ENCODE measurements around the gene KCNMA1.

The KCNMA1 gene

GRCh38 chr10:77548157-77548556 lies 89.5 kb downstream of the KCNMA1 start:
- H3K4me3 ChIP-seq (ENCODE audit: low read length), result no peak overlapping the region
- TF ChIP-seq ZNF274 (IDR thresholded peaks at IDR 0.05; ENCODE audit: low read depth, low read length), result no peak

DNA sequence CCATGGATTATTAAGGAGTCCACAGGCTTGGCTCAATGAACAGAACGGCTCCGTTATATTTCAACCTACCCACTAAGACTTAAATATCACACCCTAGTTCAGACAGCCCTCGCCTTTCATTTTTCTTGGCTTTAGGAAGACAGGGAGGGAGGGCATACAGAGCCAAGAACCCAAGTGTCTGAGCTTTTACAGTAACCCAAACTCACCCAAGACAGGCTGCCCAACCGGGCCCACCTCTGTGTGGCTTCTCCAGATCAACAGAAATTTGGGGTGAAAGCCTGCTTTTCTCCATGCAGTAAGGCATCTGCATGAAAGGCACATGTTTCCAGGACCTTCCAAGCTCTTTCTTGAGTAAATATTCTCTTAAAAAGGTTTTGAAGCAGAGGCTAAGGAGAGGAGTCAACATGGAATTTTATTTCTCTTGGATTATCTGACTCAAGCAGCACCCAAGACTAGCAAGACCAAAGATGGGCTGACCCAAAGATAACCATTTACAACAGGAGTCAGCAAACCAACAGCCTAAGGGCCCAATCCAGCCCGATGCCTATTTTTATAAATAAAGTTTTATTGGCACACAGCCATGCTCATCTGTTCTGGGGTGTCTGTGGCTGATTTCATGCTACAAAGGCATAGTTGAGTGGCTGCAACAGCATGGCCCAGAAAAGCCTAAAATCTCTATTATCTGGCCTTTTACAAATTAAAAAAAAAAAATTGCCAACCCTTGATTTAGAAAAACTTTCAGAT lies 90.1 kb downstream of the KCNMA1 start:
- TF ChIP-seq ZNF274 (IDR thresholded peaks at IDR 0.05; ENCODE audit: low read depth, low read length), result no peak
- H3K4me3 ChIP-seq (ENCODE audit: low read length), result no peak overlapping the region

DNA sequence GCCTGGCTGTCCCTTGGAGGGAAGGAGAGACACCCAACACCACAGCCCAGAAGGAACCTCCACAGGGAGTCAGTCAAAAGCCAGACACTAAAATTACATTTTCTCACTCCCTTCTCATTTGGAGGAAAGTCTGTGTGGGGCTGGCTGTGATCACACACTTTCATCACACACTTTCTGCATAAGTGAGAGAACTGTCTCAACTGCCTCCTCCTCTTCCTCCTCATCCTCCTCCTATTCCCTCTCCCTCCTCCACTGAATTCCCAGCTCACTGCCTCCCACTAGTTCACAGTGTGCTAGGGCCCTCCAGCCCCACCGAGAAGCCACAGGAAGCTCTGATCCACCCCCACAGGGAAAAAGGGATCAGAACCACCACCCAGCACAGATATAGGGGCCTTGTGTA lies 91.6 kb downstream of the KCNMA1 start:
- H3K4me3 ChIP-seq (ENCODE audit: low read length), result no peak overlapping the region
- no peak for TF ChIP-seq ZNF274 (IDR thresholded peaks at IDR 0.05; ENCODE audit: low read depth, low read length)

DNA sequence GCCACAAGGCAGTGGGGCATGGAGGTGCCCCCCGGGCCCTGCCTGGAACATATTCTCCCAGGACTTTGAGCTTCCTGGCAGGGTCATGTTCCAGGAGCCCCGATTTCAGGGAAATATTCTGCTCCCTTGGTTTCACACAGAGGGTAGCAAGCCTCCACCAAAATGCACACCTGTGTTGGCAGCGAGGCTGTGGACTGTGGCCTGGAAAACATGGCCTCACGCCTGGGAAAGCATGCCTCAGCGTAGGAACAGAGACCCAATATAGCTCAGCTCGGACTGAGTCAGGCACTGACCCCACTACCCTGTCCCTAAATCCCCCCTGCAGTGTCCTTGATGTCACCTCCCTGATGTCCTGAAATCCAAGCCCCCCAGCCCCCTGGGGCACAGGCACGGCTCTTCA lies 92.0 kb downstream of the KCNMA1 start:
- H3K4me3 ChIP-seq (ENCODE audit: low read length), result no peak overlapping the region
- no peak for TF ChIP-seq ZNF274 (IDR thresholded peaks at IDR 0.05; ENCODE audit: low read depth, low read length)

- H3K4me3 ChIP-seq (ENCODE audit: low read length), result no peak overlapping the region
- TF ChIP-seq ZNF274 (IDR thresholded peaks at IDR 0.05; ENCODE audit: low read depth, low read length), result no peak
Measured at GRCh38 chr10:77544617-77545016, 93.0 kb downstream of the KCNMA1 start.

- H3K4me3 ChIP-seq (ENCODE audit: low read length), result no peak overlapping the region
- TF ChIP-seq ZNF274 (IDR thresholded peaks at IDR 0.05; ENCODE audit: low read depth, low read length), result no peak
Measured at GRCh38 chr10:77542710-77543259, 94.8 kb downstream of the KCNMA1 start.

GRCh38 chr10:77541944-77542343 lies 95.7 kb downstream of the KCNMA1 start:
- TF ChIP-seq ZNF274 (IDR thresholded peaks at IDR 0.05; ENCODE audit: low read depth, low read length), result no peak
- no peak overlapping the region for H3K4me3 ChIP-seq (ENCODE audit: low read length)

GRCh38 chr10:77541247-77541646 lies 96.4 kb downstream of the KCNMA1 start:
- no peak overlapping the region for H3K4me3 ChIP-seq (ENCODE audit: low read length)
- no peak for TF ChIP-seq ZNF274 (IDR thresholded peaks at IDR 0.05; ENCODE audit: low read depth, low read length)

- H3K4me3 ChIP-seq (ENCODE audit: low read length), result no peak overlapping the region
- no peak for TF ChIP-seq ZNF274 (IDR thresholded peaks at IDR 0.05; ENCODE audit: low read depth, low read length)
Measured at GRCh38 chr10:77539147-77539935, 98.3 kb downstream of the KCNMA1 start.

DNA sequence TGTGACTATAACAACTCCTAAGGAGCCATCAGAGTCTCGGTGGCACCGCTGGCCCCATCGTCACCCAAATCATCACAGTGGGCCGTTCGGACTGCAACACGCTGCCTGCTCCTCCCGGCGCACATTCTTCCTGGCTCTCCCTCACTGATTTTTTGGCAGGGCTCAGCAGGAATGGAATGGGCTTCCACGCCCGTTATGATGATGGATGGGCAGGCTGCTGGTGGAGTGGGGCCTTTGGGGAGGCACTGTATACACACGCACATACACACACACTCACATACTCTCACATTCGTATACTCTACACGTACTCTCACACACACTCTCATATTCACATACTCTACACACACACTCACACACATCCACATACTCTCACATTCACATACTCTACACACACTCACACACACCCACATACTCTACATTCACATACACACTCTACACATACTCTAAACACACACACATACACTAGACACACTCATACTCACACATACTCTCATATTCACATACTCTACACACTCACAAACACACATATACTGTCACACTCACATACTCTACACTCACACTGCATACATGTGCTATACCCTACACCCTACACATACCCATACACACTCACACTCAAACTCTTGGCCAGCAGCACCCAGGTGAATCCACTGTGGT lies 99.8 kb downstream of the KCNMA1 start:
- no peak overlapping the region for H3K4me3 ChIP-seq (ENCODE audit: low read length)
- no peak for TF ChIP-seq ZNF274 (IDR thresholded peaks at IDR 0.05; ENCODE audit: low read depth, low read length)

GRCh38 chr10:77537071-77537470 lies 100.5 kb downstream of the KCNMA1 start:
- H3K4me3 ChIP-seq (ENCODE audit: low read length), result no peak overlapping the region
- TF ChIP-seq ZNF274 (IDR thresholded peaks at IDR 0.05; ENCODE audit: low read depth, low read length), result no peak

DNA sequence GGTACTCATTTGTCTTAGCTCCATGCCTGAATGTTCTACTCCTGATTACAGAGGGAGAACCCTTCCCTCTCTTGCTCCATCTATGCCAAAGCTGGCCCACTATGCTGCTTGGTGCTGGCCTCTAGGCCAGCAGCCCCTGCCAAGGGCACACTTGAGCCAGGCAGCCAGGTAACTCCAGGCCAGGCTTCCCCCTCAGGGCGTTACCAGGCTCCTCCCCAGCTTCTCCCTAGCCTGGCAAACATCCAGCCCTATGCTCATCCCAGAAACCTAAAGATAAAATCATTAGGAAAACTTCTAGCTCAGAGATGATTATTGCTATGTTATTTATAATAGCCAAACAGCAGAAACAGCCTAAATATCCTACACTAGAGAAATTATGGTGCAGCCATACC lies 103.7 kb downstream of the KCNMA1 start:
- TF ChIP-seq ZNF274 (IDR thresholded peaks at IDR 0.05; ENCODE audit: low read depth, low read length), result no peak
- H3K4me3 ChIP-seq (ENCODE audit: low read length), result no peak overlapping the region

GRCh38 chr10:77533146-77533886 lies 104.3 kb downstream of the KCNMA1 start:
- TF ChIP-seq ZNF274 (IDR thresholded peaks at IDR 0.05; ENCODE audit: low read depth, low read length), result no peak
- H3K4me3 ChIP-seq (ENCODE audit: low read length), result no peak overlapping the region

GRCh38 chr10:77532068-77532467 lies 105.5 kb downstream of the KCNMA1 start:
- no peak overlapping the region for H3K4me3 ChIP-seq (ENCODE audit: low read length)
- no peak for TF ChIP-seq ZNF274 (IDR thresholded peaks at IDR 0.05; ENCODE audit: low read depth, low read length)
